H9 (cell line): ENCODE data around the gene EFHD2. TPM values are rescaled to one million over a fixed set of nuclear protein-coding genes. Genes with fewer than 3 reads are reported as not detected.
"Not testable (repeated sequence)": the region's sequence is repeated elsewhere in the genome, so short reads cannot be mapped to it uniquely, and the experiment has no call there.

ENCODE experiments used
- DNase-seq: peaks from one replicate; pipeline ENCODE4 v3.0.0-alpha.2; 2017
- H2AFZ ChIP-seq: one replicate; pipeline ENCODE4 v1.6.1; 2013; ENCODE audit warnings: mild to moderate bottlenecking, low read length, control low read depth, moderate library complexity
- H2AK5ac ChIP-seq: 2 replicates; pipeline ENCODE4 v1.6.1; 2013; ENCODE audit warnings: low read length, control low read depth, mixed read lengths; ENCODE audit not compliant: insufficient read length
- H2BK120ac ChIP-seq: one replicate; pipeline ENCODE4 v1.6.1; 2013; ENCODE audit warnings: low read depth, mild to moderate bottlenecking, low read length, control low read depth, inconsistent platforms; ENCODE audit not compliant: poor library complexity, severe bottlenecking
- H2BK12ac ChIP-seq: 2 replicates; pipeline ENCODE4 v1.6.1; 2013; ENCODE audit warnings: low read length, control low read depth, mixed read lengths, low read depth; ENCODE audit not compliant: insufficient read length
- H2BK15ac ChIP-seq: 2 replicates; pipeline ENCODE4 v1.6.1; 2013; ENCODE audit warnings: low read depth, low read length, control low read depth
- H2BK20ac ChIP-seq: one replicate; pipeline ENCODE4 v1.6.1; 2013; ENCODE audit warnings: low read depth, mild to moderate bottlenecking, low read length, control low read depth, inconsistent platforms; ENCODE audit not compliant: poor library complexity, severe bottlenecking
- H2BK5ac ChIP-seq: 2 replicates; pipeline ENCODE4 v1.6.1; 2013; ENCODE audit warnings: low read length, control low read depth, mixed read lengths; ENCODE audit not compliant: insufficient read length
- H3K14ac ChIP-seq: 2 replicates; pipeline ENCODE4 v1.6.1; 2013; ENCODE audit warnings: low read length, control low read depth; ENCODE audit not compliant: insufficient read depth
- H3K18ac ChIP-seq: 2 replicates; pipeline ENCODE4 v1.6.1; 2013; ENCODE audit warnings: low read depth, mild to moderate bottlenecking, mixed read lengths, low read length, control low read depth; ENCODE audit not compliant: insufficient read length
- H3K23ac ChIP-seq: 2 replicates; pipeline ENCODE4 v1.6.1; 2013; ENCODE audit warnings: low read length, control low read depth, mixed read lengths, low read depth; ENCODE audit not compliant: insufficient read length
- H3K23me2 ChIP-seq: 2 replicates; pipeline ENCODE4 v1.6.1; 2013; ENCODE audit warnings: low read depth, mild to moderate bottlenecking, mixed read lengths, low read length, control low read depth; ENCODE audit not compliant: insufficient read length, poor library complexity, severe bottlenecking
- H3K27ac ChIP-seq: 2 replicates; pipeline ENCODE4 v1.5.1; 2013; ENCODE audit warnings: low read length, control low read depth, mixed read lengths, low read depth; ENCODE audit not compliant: insufficient read length
- H3K27me3 ChIP-seq: 2 replicates; pipeline ENCODE4 v1.6.1; 2013; ENCODE audit warnings: low read length, control low read depth, inconsistent platforms; ENCODE audit not compliant: insufficient read depth
- H3K4ac ChIP-seq: 2 replicates; pipeline ENCODE4 v1.6.1; 2013; ENCODE audit warnings: low read depth, mild to moderate bottlenecking, control low read depth, inconsistent platforms, low read length, moderate library complexity
- H3K4me1 ChIP-seq: 2 replicates; pipeline ENCODE4 v1.6.1; 2013; ENCODE audit warnings: low read length, control low read depth, inconsistent platforms; ENCODE audit not compliant: insufficient read depth
- H3K4me2 ChIP-seq: 2 replicates; pipeline ENCODE4 v1.6.1; 2013; ENCODE audit warnings: low read length, control low read depth, mixed read lengths; ENCODE audit not compliant: insufficient read length, insufficient read depth
- H3K56ac ChIP-seq: 2 replicates; pipeline ENCODE4 v1.6.1; 2013; ENCODE audit warnings: low read depth, mild to moderate bottlenecking, mixed read lengths, low read length, control low read depth; ENCODE audit not compliant: insufficient read length
- H3K79me1 ChIP-seq: 2 replicates; pipeline ENCODE4 v1.6.1; 2013; ENCODE audit warnings: low read depth, mild to moderate bottlenecking, moderate library complexity, low read length, control low read depth, inconsistent platforms; ENCODE audit not compliant: insufficient read depth, poor library complexity, severe bottlenecking
- H3K79me2 ChIP-seq: 2 replicates; pipeline ENCODE4 v1.6.1; 2013; ENCODE audit warnings: low read length, control low read depth, inconsistent platforms; ENCODE audit not compliant: insufficient read depth
- H3K9ac ChIP-seq: 2 replicates; pipeline ENCODE4 v1.6.1; 2013; ENCODE audit warnings: low read length, control low read depth, mixed read lengths; ENCODE audit not compliant: insufficient read length; ENCODE audit errors: extremely low read depth
- H3K9me3 ChIP-seq: one replicate; pipeline ENCODE4 v1.6.1; 2013; ENCODE audit warnings: low read depth, low read length, inconsistent platforms; ENCODE audit not compliant: control insufficient read depth
- H3T11ph ChIP-seq: one replicate; pipeline ENCODE4 v1.6.1; 2013; ENCODE audit warnings: mild to moderate bottlenecking, low read length, control low read depth, inconsistent platforms
- H4K20me1 ChIP-seq: one replicate; pipeline ENCODE4 v1.6.1; 2013; ENCODE audit not compliant: control insufficient read depth, insufficient read length, insufficient read depth
- H4K5ac ChIP-seq: 2 replicates; pipeline ENCODE4 v1.6.1; 2013; ENCODE audit warnings: low read depth, mild to moderate bottlenecking, mixed read lengths, low read length, control low read depth; ENCODE audit not compliant: insufficient read length
- H4K8ac ChIP-seq: replicated peaks from 2 replicates; pipeline ENCODE4 v1.6.1; 2013; ENCODE audit warnings: low read length, control low read depth, mixed read lengths, low read depth; ENCODE audit not compliant: insufficient read length
- H4K91ac ChIP-seq: 2 replicates; pipeline ENCODE4 v1.6.1; 2013; ENCODE audit warnings: low read depth, mild to moderate bottlenecking, moderate library complexity, mixed read lengths, low read length, control low read depth; ENCODE audit not compliant: insufficient read length
- H3K27ac Mint-ChIP-seq, 3 experiments: 2 replicates in 2 of 3; 3 replicates in 1 of 3; pipeline ENCODE4 v1.8.0; 2020 to 2021; ENCODE audit warnings: mixed read lengths in 3 of 3, mild to moderate bottlenecking in 1 of 3, moderate library complexity in 1 of 3
- H3K27me3 Mint-ChIP-seq: 2 replicates; pipeline ENCODE4 v1.8.0; 2021; ENCODE audit warnings: low read depth, mild to moderate bottlenecking, moderate library complexity, mixed read lengths
- H3K36me3 Mint-ChIP-seq, 3 experiments: 2 replicates in 2 of 3; 3 replicates in 1 of 3; pipeline ENCODE4 v1.8.0; 2020 to 2021; ENCODE audit warnings: low read depth in 3 of 3, mixed read lengths in 3 of 3; ENCODE audit not compliant: insufficient read depth in 1 of 3
- H3K4me1 Mint-ChIP-seq, 2 experiments: 2 replicates each; pipeline ENCODE4 v1.8.0; 2020; ENCODE audit warnings: mixed read lengths in 2 of 2
- H3K4me3 Mint-ChIP-seq, 2 experiments: 2 replicates in 1 of 2; 3 replicates in 1 of 2; pipeline ENCODE4 v1.8.0; 2020 to 2021; ENCODE audit warnings: mild to moderate bottlenecking in 2 of 2, mixed read lengths in 2 of 2, moderate library complexity in 1 of 2
- H3K9me3 Mint-ChIP-seq, 2 experiments: 2 replicates in 1 of 2; 3 replicates in 1 of 2; pipeline ENCODE4 v1.8.0; 2020; ENCODE audit warnings: mild to moderate bottlenecking in 2 of 2, mixed read lengths in 2 of 2, moderate library complexity in 1 of 2
- CTCF ChIP-seq: fragments of 200-600 bp; sonication (generic); conservative IDR thresholded peaks from 3 replicates; pipeline ENCODE4 v1.8.0; 2021; ENCODE audit warnings: antibody characterized with exemption, mild to moderate bottlenecking
- WGBS: extraction: QIAGEN DNeasy Blood & Tissue Kit; methylation state at CpG from one replicate; pipeline ENCODE4 v1.1.7; 2013; ENCODE audit warnings: missing lambda C conversion rate, low lambda C conversion rate, mixed read lengths; ENCODE audit not compliant: insufficient read length; ENCODE audit errors: extremely low coverage; 5-methylcytosine and 5-hydroxymethylcytosine counted together
- total RNA-seq: library from RNA; stranded (reverse); gene quantifications from 2 replicates; pipeline ENCODE4 v1.2.1, GENCODE V29; 2021

EFHD2 gene
- total RNA-seq, 1 experiment from 2014 or later: 16.5 TPM

DNA sequence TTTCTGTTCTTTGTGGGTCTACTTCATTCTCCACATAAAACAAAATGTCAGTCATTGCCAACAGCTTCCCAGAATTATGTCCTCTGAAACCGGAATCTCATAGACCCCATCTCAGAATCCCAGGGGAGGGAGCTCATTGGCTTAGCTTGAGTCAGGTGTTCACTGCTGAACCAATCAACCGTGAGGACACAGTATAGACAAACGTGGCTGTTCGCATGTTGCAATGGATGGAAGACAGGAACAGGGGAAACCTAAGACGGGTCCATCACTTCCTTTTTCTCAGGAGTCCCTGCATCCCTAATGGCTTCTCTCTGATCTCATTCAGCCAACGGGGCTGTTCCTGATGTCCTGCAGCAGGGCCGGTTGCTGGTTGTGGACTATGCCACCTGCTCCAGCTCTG is 56.0 kb downstream of the EFHD2 start:
- Histone ChIP-seq H3K4me2 (no peak overlapping the region), H3K27ac (no peak overlapping the region), H2BK5ac (no peak overlapping the region), H3K79me1 (no peaks in the 10 kb centered on the region), H2BK12ac (no peak overlapping the region), H3K18ac (no peak overlapping the region), H3K4me1 (no peaks in the 10 kb centered on the region), H3K79me2 (no peaks in the 10 kb centered on the region), H3K27me3 (no peaks in the 10 kb centered on the region), H3K14ac (no peak overlapping the region), H3K23ac (no peak overlapping the region), H4K5ac (no peak overlapping the region), H3K4ac (no peak overlapping the region), H3T11ph (no peak overlapping the region), H2BK20ac (no peak overlapping the region), H4K8ac (no peak overlapping the region), H4K20me1 (no peaks in the 10 kb centered on the region), H3K56ac (no peak overlapping the region), H2AFZ (no peak overlapping the region), H3K9me3 (no peaks in the 10 kb centered on the region), H2AK5ac (no peak overlapping the region), H3K23me2 (no peaks in the 10 kb centered on the region), H4K91ac (no peak overlapping the region), H2BK15ac (no peak overlapping the region), H3K9ac (no peak overlapping the region), H2BK120ac (no peak overlapping the region)
- DNase-seq: no peak
- peaks cover 4 to 10% of the 10 kb centered on the region in 2 experiments; a peak in 3 of 4 replicates for H3K4me1 Mint-ChIP-seq
- TF ChIP-seq CTCF: no peak
- no peak overlapping the region for H3K27ac Mint-ChIP-seq
- no peaks in the 10 kb centered on the region for H3K36me3 Mint-ChIP-seq
- no CpG with 5 or more reads among the region's 7 CpGs for WGBS
- no peak overlapping the region for H3K4me3 Mint-ChIP-seq
- peaks cover 7% of the 10 kb centered on the region for H3K27me3 Mint-ChIP-seq
- no peaks in the 10 kb centered on the region for H3K9me3 Mint-ChIP-seq

DNA sequence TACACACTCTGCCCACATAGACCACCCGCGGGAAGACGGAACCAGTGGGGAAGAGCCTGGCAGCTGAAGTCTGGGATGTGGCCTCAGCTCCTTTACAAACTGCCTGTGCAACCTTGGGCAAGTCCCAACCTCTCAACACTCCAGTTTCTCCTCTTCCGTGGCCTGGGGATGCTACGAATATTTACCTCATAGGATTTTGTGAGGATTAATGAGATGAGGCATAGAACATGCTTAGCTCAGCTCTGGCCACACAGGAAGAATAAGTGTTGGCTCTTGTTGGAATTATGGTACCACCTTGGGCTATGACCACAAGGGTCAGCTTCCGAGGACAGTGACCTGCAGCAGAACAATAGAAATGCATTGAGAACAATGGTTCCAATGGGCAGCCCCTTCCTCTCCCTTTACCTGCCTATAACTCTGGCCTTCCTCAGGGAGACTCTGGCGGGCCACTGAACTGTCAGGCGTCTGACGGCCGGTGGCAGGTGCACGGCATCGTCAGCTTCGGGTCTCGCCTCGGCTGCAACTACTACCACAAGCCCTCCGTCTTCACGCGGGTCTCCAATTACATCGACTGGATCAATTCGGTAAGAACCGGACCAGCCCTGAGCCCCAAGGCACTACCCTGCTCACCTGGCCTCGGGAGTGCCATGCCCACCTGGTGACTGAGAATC is 57.4 kb downstream of the EFHD2 start:
- not testable (repeated sequence) for H3K79me2 ChIP-seq, H2BK5ac ChIP-seq, H3K14ac ChIP-seq, H4K8ac ChIP-seq, H3K56ac ChIP-seq, H2BK12ac ChIP-seq, DNase-seq, H2BK20ac ChIP-seq, H3K36me3 Mint-ChIP-seq, H3K9me3 Mint-ChIP-seq, H3K27me3 Mint-ChIP-seq, H4K91ac ChIP-seq, H3K4me2 ChIP-seq, H3K27ac ChIP-seq, H2BK120ac ChIP-seq, H3K9ac ChIP-seq, H2AFZ ChIP-seq, H4K5ac ChIP-seq, H3K18ac ChIP-seq, H3K23me2 ChIP-seq, H3K4ac ChIP-seq, H3T11ph ChIP-seq, H3K23ac ChIP-seq, H3K4me3 Mint-ChIP-seq, H3K27me3 ChIP-seq, H2AK5ac ChIP-seq, H4K20me1 ChIP-seq, H3K79me1 ChIP-seq, H2BK15ac ChIP-seq, H3K27ac Mint-ChIP-seq, H3K4me1 ChIP-seq, H3K9me3 ChIP-seq
- H3K4me1 Mint-ChIP-seq: peaks cover 4 to 10% of the 10 kb centered on the region in 2 experiments; a peak in 3 of 4 replicates
- no CpG with 5 or more reads among the region's 22 CpGs for WGBS
